ENCODE results near the gene PPM1G. TPM values are rescaled to one million over a fixed set of nuclear protein-coding genes. Genes with fewer than 3 reads are reported as not detected.

The PPM1G gene
- total RNA-seq, 3 donors from 2014 or later (not counting 1 experiment from before 2014, with no cell fraction given): 63.9 to 73.8 (median 69.5) TPM

DNA sequence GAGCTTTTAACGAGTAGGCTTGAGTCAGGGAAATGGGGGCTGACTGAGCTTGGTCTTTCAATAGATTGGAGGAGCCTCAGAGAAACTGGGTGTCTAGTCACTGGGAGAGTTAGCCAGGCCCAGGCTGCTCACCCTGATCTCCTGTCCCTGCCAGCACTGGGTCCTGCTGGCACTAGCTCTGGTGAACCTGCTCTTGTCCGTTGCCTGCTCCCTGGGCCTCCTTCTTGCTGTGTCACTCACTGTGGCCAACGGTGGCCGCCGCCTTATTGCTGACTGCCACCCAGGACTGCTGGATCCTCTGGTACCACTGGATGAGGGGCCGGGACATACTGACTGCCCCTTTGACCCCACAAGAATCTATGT, 33.5 kb upstream of the PPM1G start:
- Histone ChIP-seq H3K4me3 (ENCODE audit: low read length) (no peak overlapping the region), H3K9me3 (ENCODE audit: control insufficient read depth, insufficient read depth, low read length) (no peaks in the 10 kb centered on the region), H3K36me3 (ENCODE audit: control insufficient read depth, insufficient read depth, low read length) (peaks cover 40% of the 10 kb centered on the region), H3K4me1 (ENCODE audit: control insufficient read depth, insufficient read depth, low read length) (no peaks in the 10 kb centered on the region), H3K27me3 (ENCODE audit: control insufficient read depth, insufficient read depth, low read length) (no peaks in the 10 kb centered on the region), H3K27ac (ENCODE audit: low read length) (no peak overlapping the region)
- Mint-ChIP-seq H3K27ac (peak overlapping the region in 1 of 2 donors; percentile 62), H3K27me3 (ENCODE audit: low read depth in 2 of 2) (no peaks in the 10 kb centered on the region), H3K4me3 (no peak overlapping the region), H3K9me3 (no peaks in the 10 kb centered on the region), H3K36me3 (peaks cover 10% of the 10 kb centered on the region), H3K4me1 (peaks cover 0 to 6% of the 10 kb centered on the region in 2 donors)
- ATAC-seq (peak in 1 of 3 donors; percentile 9), DNase-seq (no peak)
- intact Hi-C loops (cut with micrococcal nuclease): no loop called here
- TF ChIP-seq, protein P1, sequence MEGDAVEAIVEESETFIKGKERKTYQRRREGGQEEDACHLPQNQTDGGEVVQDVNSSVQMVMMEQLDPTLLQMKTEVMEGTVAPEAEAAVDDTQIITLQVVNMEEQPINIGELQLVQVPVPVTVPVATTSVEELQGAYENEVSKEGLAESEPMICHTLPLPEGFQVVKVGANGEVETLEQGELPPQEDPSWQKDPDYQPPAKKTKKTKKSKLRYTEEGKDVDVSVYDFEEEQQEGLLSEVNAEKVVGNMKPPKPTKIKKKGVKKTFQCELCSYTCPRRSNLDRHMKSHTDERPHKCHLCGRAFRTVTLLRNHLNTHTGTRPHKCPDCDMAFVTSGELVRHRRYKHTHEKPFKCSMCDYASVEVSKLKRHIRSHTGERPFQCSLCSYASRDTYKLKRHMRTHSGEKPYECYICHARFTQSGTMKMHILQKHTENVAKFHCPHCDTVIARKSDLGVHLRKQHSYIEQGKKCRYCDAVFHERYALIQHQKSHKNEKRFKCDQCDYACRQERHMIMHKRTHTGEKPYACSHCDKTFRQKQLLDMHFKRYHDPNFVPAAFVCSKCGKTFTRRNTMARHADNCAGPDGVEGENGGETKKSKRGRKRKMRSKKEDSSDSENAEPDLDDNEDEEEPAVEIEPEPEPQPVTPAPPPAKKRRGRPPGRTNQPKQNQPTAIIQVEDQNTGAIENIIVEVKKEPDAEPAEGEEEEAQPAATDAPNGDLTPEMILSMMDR (IDR thresholded peaks at IDR 0.05): no peak
- 92% methylated on average over 6 of the region's 6 CpGs for WGBS (ENCODE audit: insufficient coverage)

DNA sequence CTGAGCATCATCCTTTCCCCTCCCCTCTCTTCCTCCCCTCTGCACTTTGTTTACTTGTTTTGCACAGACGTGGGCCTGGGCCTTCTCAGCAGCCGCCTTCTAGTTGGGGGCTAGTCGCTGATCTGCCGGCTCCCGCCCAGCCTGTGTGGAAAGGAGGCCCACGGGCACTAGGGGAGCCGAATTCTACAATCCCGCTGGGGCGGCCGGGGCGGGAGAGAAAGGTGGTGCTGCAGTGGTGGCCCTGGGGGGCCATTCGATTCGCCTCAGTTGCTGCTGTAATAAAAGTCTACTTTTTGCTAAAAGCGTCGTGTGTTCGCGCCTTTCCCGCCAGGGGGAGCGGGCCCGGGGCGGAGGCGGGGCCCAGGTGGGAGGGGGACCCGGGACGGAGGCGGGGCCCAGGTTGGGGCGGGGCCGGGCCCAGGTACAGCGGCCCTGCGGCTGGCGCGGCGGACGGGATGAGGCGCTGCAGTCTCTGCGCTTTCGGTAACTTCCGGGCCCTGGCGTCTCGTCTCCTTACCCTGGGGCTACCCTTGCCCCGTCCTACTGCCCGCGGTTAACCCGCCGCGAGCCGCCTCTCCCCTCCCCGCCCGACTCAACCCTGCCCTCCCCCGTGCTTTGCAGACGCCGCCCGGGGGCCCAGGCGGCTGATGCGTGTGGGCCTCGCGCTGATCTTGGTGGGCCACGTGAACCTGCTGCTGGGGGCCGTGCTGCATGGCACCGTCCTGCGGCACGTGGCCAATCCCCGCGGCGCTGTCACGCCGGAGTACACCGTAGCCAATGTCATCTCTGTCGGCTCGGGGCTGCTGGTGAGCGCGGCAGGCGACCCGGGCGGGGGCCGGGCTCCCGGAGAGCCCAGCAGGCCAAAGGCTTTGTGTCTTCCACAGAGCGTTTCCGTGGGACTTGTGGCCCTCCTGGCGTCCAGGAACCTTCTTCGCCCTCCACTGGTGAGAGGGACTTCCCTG, 32.8 kb upstream of the PPM1G start, which contains the start of gene KRTCAP3:
KRTCAP3 (plus strand) TSS at position 424 of the 962 bp plus-strand sequence; CDS start at position 456, 32 bp downstream.
- TF ChIP-seq, protein P1 (IDR thresholded peaks at IDR 0.05): no peak
- Histone ChIP-seq H3K27ac (ENCODE audit: low read length) (no peak within 1 kb of the TSS), H3K4me1 (ENCODE audit: control insufficient read depth, insufficient read depth, low read length) (no peaks in the 10 kb centered on the region), H3K27me3 (ENCODE audit: control insufficient read depth, insufficient read depth, low read length) (no peaks in the 10 kb centered on the region), H3K36me3 (ENCODE audit: control insufficient read depth, insufficient read depth, low read length) (peaks cover 37% of the 10 kb centered on the region), H3K9me3 (ENCODE audit: control insufficient read depth, insufficient read depth, low read length) (no peaks in the 10 kb centered on the region), H3K4me3 (ENCODE audit: low read length) (no peak within 1 kb of the TSS)
- 82% methylated on average over 80 of the region's 80 CpGs for WGBS (ENCODE audit: insufficient coverage)
- intact Hi-C loops (cut with micrococcal nuclease): no loop called here
- peak; percentile 49 to 71 (median 53) for ATAC-seq
- DNase-seq: peak; percentile 23 to 69
- H3K27me3 Mint-ChIP-seq (ENCODE audit: low read depth in 2 of 2): no peaks in the 10 kb centered on the region
- no peak within 1 kb of the TSS for H3K4me3 Mint-ChIP-seq
- H3K9me3 Mint-ChIP-seq: no peaks in the 10 kb centered on the region
- H3K36me3 Mint-ChIP-seq: peaks cover 10% of the 10 kb centered on the region
- peak within 1 kb of the TSS; percentile 48 to 62 for H3K27ac Mint-ChIP-seq
- H3K4me1 Mint-ChIP-seq: peaks cover 0 to 6% of the 10 kb centered on the region in 2 donors

- H3K27me3 ChIP-seq (ENCODE audit: control insufficient read depth, insufficient read depth, low read length): no peaks in the 10 kb centered on the region
- Mint-ChIP-seq H3K36me3 (peaks cover 14% of the 10 kb centered on the region), H3K27me3 (ENCODE audit: low read depth in 2 of 2) (no peaks in the 10 kb centered on the region), H3K27ac (peak overlapping the region in 1 of 2 donors; percentile 48), H3K4me1 (peaks cover 0 to 6% of the 10 kb centered on the region in 2 donors), H3K9me3 (no peaks in the 10 kb centered on the region), H3K4me3 (no peak overlapping the region)
- TF ChIP-seq, protein P1 (IDR thresholded peaks at IDR 0.05): no peak
- 92% methylated on average over 8 of the region's 10 CpGs for WGBS (ENCODE audit: insufficient coverage)
- H3K4me3 ChIP-seq (ENCODE audit: low read length): no peak overlapping the region
- ATAC-seq (no peak), DNase-seq (no peak)
- intact Hi-C loops (cut with micrococcal nuclease): no loop called here
- H3K9me3 ChIP-seq (ENCODE audit: control insufficient read depth, insufficient read depth, low read length): no peaks in the 10 kb centered on the region
- peaks cover 45% of the 10 kb centered on the region for H3K36me3 ChIP-seq (ENCODE audit: control insufficient read depth, insufficient read depth, low read length)
- H3K27ac ChIP-seq (ENCODE audit: low read length): no peak overlapping the region
- H3K4me1 ChIP-seq (ENCODE audit: control insufficient read depth, insufficient read depth, low read length): no peaks in the 10 kb centered on the region
Observed at GRCh38 chr2:27441226-27441926, 32.0 kb upstream of the PPM1G start.
